ENCODE results near the gene NANS. TPM values are rescaled to one million over a fixed set of nuclear protein-coding genes. Genes with fewer than 3 reads are reported as not detected.

The NANS gene
- total and polyA plus RNA-seq, 10 of the 15 experiments (the other 5 are each of a cell fraction or from before 2014, with no cell fraction given), result 21.0 to 126 (median 52.3) TPM

GRCh38 chr9:98099898-98100297 is 43.4 kb downstream of the NANS start:
- Histone ChIP-seq H3K27ac (ENCODE audit: control insufficient read depth, insufficient read depth) (peak overlapping the region; percentile 75), H3K4me3 (no peak overlapping the region), H2AFZ (ENCODE audit: control insufficient read depth, low read depth, low read length) (peak overlapping the region; percentile 28), H4K20me1 (ENCODE audit: control insufficient read depth, insufficient read depth) (no peaks in the 10 kb centered on the region), H3K4me1 (ENCODE audit: control insufficient read depth, insufficient read depth, low read length) (peaks cover 72% of the 10 kb centered on the region), H3K79me2 (ENCODE audit: control insufficient read depth, insufficient read depth, low read length) (peaks cover 35% of the 10 kb centered on the region), H3K9me3 (replicated peaks; ENCODE audit: control insufficient read depth, insufficient read depth, low read length) (no peaks in the 10 kb centered on the region; the same call in 2 of the 3 replicates), H3K4me2 (ENCODE audit: control insufficient read depth, insufficient read depth) (peak overlapping the region; percentile 76), H3K27me3 (replicated peaks in 1 of 2; ENCODE audit: control insufficient read depth in 2 of 2, insufficient read depth in 2 of 2, low read length in 1 of 2) (no peaks in the 10 kb centered on the region), H3K9ac (ENCODE audit: control insufficient read depth, insufficient read depth, low read length) (peak overlapping the region; percentile 44; the same call in 1 of the 2 replicates), H3K36me3 (ENCODE audit: control insufficient read depth in 2 of 2, insufficient read depth in 2 of 2, low read length in 1 of 2) (peaks cover 13 to 15% of the 10 kb centered on the region in 2 experiments)
- POLR2A ChIA-PET, result interaction anchor here (0.6 to 0.7 kb wide), 2 partner anchors 10 to 12 kb away, joined by 3 to 4 read pairs; no protein-coding TSS in a partner anchor
- RAD21 ChIA-PET (ENCODE audit: unreplicated experiment), result interaction anchor here (1.0 to 3.7 kb wide), 3 partner anchors 8 to 19 kb away, joined by 3 to 34 read pairs (median 23); partner anchors contain the start of gene TRIM14
- ATAC-seq (no peak), FAIRE-seq (no peak), DNase-seq (ENCODE audit: low read depth, low spot score) (no peak)
- 9% methylated on average over 5 of the region's 5 CpGs for WGBS (ENCODE audit: insufficient coverage, insufficient replicate concordance, low lambda C conversion rate, missing lambda C conversion rate)
- SMC1A ChIA-PET (ENCODE audit: uncharacterized antibody, unreplicated experiment), result interaction anchor here (0.7 to 6.3 kb wide), 7 partner anchors 10 to 106 kb away, joined by 3 to 72 read pairs (median 4); partner anchors contain the start of gene TRIM14
- TF ChIP-seq SPI1 (IDR thresholded peaks at IDR 0.05; ENCODE audit: borderline replicate concordance, insufficient read depth, low read depth, low read length) (0 out of 2 replicates have a peak, but pooled peaks have one; percentile 20), CEBPZ (IDR thresholded peaks at IDR 0.05; ENCODE audit: low read depth, low read length) (no peak)
- in situ Hi-C loops (cut with MboI) (no loop called here), intact Hi-C loops (cut with micrococcal nuclease; ENCODE audit: unreplicated experiment) (loop anchor here (5.0 kb wide), 1 partner anchor 63 kb away; no protein-coding TSS in a partner anchor)
- BruUV-seq (replicated peaks), result no TSS peak
- CTCF ChIA-PET, result interaction anchor here (1.2 to 4.0 kb wide), 5 partner anchors 10 to 158 kb away, joined by 3 to 30 read pairs (median 10); partner anchors contain the start of gene TRIM14

Measured in GM12878 (cell line).